ENCODE results near the gene PGC. TPM values are rescaled to one million over a fixed set of nuclear protein-coding genes. Genes with fewer than 3 reads are reported as not detected.
A peak's percentile ranks its signal among the peaks of the same experiment; 100 is the strongest.
"Not testable (repeated sequence)": the region's sequence is repeated elsewhere in the genome, so short reads cannot be mapped to it uniquely, and the experiment has no call there.

Gene PGC
- total and polyA plus RNA-seq, 8 donors = 1.0 to 33.6 (median 3.2) TPM

GRCh38 chr6:41770381-41771057, 23.3 kb upstream of the PGC start:
- Histone ChIP-seq H3K4me3 (no peak overlapping the region), H3K27me3 (no peaks in the 10 kb centered on the region), H3K4me1 (no peaks in the 10 kb centered on the region), H3K27ac (no peak overlapping the region), H3K36me3 (peaks cover 0 to 10% (median 0%) of the 10 kb centered on the region in 3 donors), H3K9me3 (no peaks in the 10 kb centered on the region)
- ATAC-seq = no peak
- TF ChIP-seq CTCF (IDR thresholded peaks at IDR 0.05) = no peak
- peak in 1 of 6 donors; percentile 56 for DNase-seq
- intact Hi-C loops (cut with DNase I) = loop anchor here in 1 of 3 donors (10.0 kb wide), 1 partner anchor 166 kb away; no protein-coding TSS in a partner anchor
- FAIRE-seq = no peak
- WGBS, 2 donors = 91 to 92% methylated on average over 30 of the region's 30 CpGs

GRCh38 chr6:41769376-41769775, 22.2 kb upstream of the PGC start:
- peak in 1 of 6 donors; percentile 20 for DNase-seq
- H3K36me3 ChIP-seq = peaks cover 0 to 10% (median 0%) of the 10 kb centered on the region in 3 donors
- ATAC-seq = no peak
- no peaks in the 10 kb centered on the region for H3K4me1 ChIP-seq
- intact Hi-C loops (cut with DNase I) = no loop called here
- H3K27ac ChIP-seq = no peak overlapping the region
- H3K4me3 ChIP-seq = no peak overlapping the region
- H3K27me3 ChIP-seq = no peaks in the 10 kb centered on the region
- 94 to 99% methylated on average over 8 of the region's 8 CpGs for WGBS, 2 donors
- no peaks in the 10 kb centered on the region for H3K9me3 ChIP-seq
- FAIRE-seq = no peak
- no peak for TF ChIP-seq CTCF (IDR thresholded peaks at IDR 0.05)

- ATAC-seq (peak in 3 of 4 donors; percentile 51 to 62 (median 58)), FAIRE-seq (no peak), DNase-seq (peak in 1 of 6 donors; percentile 51)
- no peak overlapping the region for H3K27ac ChIP-seq
- TF ChIP-seq CTCF (IDR thresholded peaks at IDR 0.05) = no peak
- intact Hi-C loops (cut with DNase I) = no loop called here
- 72 to 76% methylated on average over 10 of the region's 10 CpGs for WGBS, 2 donors
- no peaks in the 10 kb centered on the region for H3K4me1 ChIP-seq
- no peak overlapping the region for H3K4me3 ChIP-seq
- no peaks in the 10 kb centered on the region for H3K27me3 ChIP-seq
- peaks cover 0 to 10% (median 0%) of the 10 kb centered on the region in 3 donors for H3K36me3 ChIP-seq
- H3K9me3 ChIP-seq = no peaks in the 10 kb centered on the region
Measured at GRCh38 chr6:41768545-41769308, 21.5 kb upstream of the PGC start.

GRCh38 chr6:41767112-41767833, 20.1 kb upstream of the PGC start:
- Histone ChIP-seq H3K27ac (peak overlapping the region in 2 of 4 donors; percentile 25 to 41), H3K4me1 (no peaks in the 10 kb centered on the region), H3K9me3 (no peaks in the 10 kb centered on the region), H3K4me3 (no peak overlapping the region), H3K27me3 (no peaks in the 10 kb centered on the region), H3K36me3 (peaks cover 0 to 8% (median 0%) of the 10 kb centered on the region in 3 donors)
- intact Hi-C loops (cut with DNase I) = no loop called here
- FAIRE-seq (no peak), DNase-seq (peak in 4 of 6 donors; percentile 47 to 56 (median 52)), ATAC-seq (peak; percentile 76 to 90 (median 84))
- TF ChIP-seq CTCF (IDR thresholded peaks at IDR 0.05) = no peak
- WGBS, 2 donors = 47 to 49% methylated on average over 12 of the region's 12 CpGs

- DNase-seq; H3K27ac ChIP-seq; H3K27me3 ChIP-seq; intact Hi-C loops (cut with DNase I); H3K9me3 ChIP-seq; H3K4me1 ChIP-seq; ATAC-seq; H3K36me3 ChIP-seq; H3K4me3 ChIP-seq; FAIRE-seq: not testable (repeated sequence)
- WGBS, 2 donors = 86 to 87% methylated on average over 4 of the region's 4 CpGs
Measured at GRCh38 chr6:41766043-41766664, 19.0 kb upstream of the PGC start.

All from pancreas (tissue), 10 donors.